Ishikawa (cell line): Measurements from ENCODE around the gene PARD6G.

Source experiments
- CEBPB ChIP-seq: IDR thresholded peaks from 2 replicates; pipeline ENCODE4 v1.6.1; 2012
- CREB1 ChIP-seq: IDR thresholded peaks from 2 replicates; pipeline ENCODE4 v1.6.1; 2012; ENCODE audit warnings: low read depth
- EP300 ChIP-seq: IDR thresholded peaks from 2 replicates; pipeline ENCODE4 v1.6.1; 2012; ENCODE audit warnings: borderline replicate concordance
- RAD21 ChIP-seq: IDR thresholded peaks from 2 replicates; pipeline ENCODE4 v1.6.1; 2012; ENCODE audit warnings: low read depth
- TAF1 ChIP-seq: IDR thresholded peaks from 2 replicates; pipeline ENCODE4 v1.6.1; 2012; ENCODE audit warnings: low read depth, mild to moderate bottlenecking
- TF ChIP-seq, protein P1 (sequence below): IDR thresholded peaks from 2 replicates; pipeline ENCODE4 v1.6.1; 2012
- TF ChIP-seq, protein P2 (sequence below): IDR thresholded peaks from 2 replicates; pipeline ENCODE4 v1.6.1; 2012; ENCODE audit warnings: low read depth, mild to moderate bottlenecking

DNA sequence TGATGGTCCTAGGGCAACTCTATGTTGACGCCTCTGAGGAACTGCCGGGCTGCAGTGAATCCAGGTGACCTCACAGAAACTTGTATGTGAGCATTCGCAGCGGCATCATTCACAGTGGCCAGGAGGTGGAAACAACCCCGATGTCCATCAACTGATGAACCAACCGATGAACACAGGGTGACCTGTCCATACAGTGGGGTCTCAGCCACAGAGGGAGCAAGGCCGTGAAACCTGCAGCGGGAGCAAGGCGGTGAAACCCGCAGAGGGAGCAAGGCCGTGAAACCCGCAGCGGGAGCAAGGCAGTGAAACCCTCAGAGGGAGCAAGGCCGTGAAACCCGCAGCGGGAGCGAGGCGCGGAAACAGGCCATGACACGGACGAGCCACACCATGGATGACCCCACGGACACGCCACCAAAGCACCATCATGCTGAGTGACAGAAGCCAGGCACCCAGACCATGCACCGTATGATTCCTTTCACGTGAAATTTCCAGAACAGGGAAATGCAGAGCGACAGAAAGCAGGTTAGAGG lies 63.0 kb downstream of the PARD6G start:
- TF ChIP-seq, protein P1, sequence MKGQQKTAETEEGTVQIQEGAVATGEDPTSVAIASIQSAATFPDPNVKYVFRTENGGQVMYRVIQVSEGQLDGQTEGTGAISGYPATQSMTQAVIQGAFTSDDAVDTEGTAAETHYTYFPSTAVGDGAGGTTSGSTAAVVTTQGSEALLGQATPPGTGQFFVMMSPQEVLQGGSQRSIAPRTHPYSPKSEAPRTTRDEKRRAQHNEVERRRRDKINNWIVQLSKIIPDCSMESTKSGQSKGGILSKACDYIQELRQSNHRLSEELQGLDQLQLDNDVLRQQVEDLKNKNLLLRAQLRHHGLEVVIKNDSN: no peak
- no peak for TF ChIP-seq RAD21
- TF ChIP-seq, protein P2, sequence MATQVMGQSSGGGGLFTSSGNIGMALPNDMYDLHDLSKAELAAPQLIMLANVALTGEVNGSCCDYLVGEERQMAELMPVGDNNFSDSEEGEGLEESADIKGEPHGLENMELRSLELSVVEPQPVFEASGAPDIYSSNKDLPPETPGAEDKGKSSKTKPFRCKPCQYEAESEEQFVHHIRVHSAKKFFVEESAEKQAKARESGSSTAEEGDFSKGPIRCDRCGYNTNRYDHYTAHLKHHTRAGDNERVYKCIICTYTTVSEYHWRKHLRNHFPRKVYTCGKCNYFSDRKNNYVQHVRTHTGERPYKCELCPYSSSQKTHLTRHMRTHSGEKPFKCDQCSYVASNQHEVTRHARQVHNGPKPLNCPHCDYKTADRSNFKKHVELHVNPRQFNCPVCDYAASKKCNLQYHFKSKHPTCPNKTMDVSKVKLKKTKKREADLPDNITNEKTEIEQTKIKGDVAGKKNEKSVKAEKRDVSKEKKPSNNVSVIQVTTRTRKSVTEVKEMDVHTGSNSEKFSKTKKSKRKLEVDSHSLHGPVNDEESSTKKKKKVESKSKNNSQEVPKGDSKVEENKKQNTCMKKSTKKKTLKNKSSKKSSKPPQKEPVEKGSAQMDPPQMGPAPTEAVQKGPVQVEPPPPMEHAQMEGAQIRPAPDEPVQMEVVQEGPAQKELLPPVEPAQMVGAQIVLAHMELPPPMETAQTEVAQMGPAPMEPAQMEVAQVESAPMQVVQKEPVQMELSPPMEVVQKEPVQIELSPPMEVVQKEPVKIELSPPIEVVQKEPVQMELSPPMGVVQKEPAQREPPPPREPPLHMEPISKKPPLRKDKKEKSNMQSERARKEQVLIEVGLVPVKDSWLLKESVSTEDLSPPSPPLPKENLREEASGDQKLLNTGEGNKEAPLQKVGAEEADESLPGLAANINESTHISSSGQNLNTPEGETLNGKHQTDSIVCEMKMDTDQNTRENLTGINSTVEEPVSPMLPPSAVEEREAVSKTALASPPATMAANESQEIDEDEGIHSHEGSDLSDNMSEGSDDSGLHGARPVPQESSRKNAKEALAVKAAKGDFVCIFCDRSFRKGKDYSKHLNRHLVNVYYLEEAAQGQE: no peak
- no peak for TF ChIP-seq CEBPB
- TF ChIP-seq TAF1: no peak
- TF ChIP-seq EP300: no peak
- no peak for TF ChIP-seq CREB1
